Naive thymus-derived CD4-positive, alpha-beta T cell (primary cell): ENCODE data around the gene CCM2. TPM values are rescaled to one million over a fixed set of nuclear protein-coding genes. Genes with fewer than 3 reads are reported as not detected.

Source experiments
- ATAC-seq: fragments of 150-1000 bp; cut with Tn5 transposase; 2 replicates; pipeline ENCODE4 v1.10.0; 2021; ENCODE audit warnings: mild to moderate bottlenecking, moderate library complexity
- CTCF ChIA-PET: fragments of 350-600 bp; sonication (Branson Sonifier 250); formaldehyde crosslinking; loops from one replicate; lab custom pipeline; 2021; ENCODE audit warnings: antibody characterized with exemption; lab: Charles Lee
- POLR2A ChIA-PET: fragments of 350-600 bp; sonication (Branson Sonifier 250); formaldehyde crosslinking; loops from one replicate; lab custom pipeline; 2021; ENCODE audit warnings: antibody characterized with exemption, inconsistent platforms; lab: Charles Lee
- DNase-seq, 9 donors: peaks; one replicate each; pipeline versions ENCODE4 v3.0.0 to v3.0.0-alpha.2; 2020 to 2022; ENCODE audit warnings: mixed read lengths in 1 of 9
- H3K27ac ChIP-seq: one replicate; pipeline ENCODE4 v1.7.0; 2013; ENCODE audit warnings: mild to moderate bottlenecking, low read depth, low read length, moderate library complexity
- H3K27me3 ChIP-seq, 2 donors: one replicate each; pipeline ENCODE4 v1.7.0; 2013; ENCODE audit warnings: low read length in 2 of 2, mild to moderate bottlenecking in 2 of 2, moderate library complexity in 2 of 2; ENCODE audit not compliant: control insufficient read depth in 2 of 2, insufficient read depth in 2 of 2
- H3K36me3 ChIP-seq, 3 experiments: 1 replicate in 2 of 3; 2 replicates in 1 of 3; pipeline ENCODE4 v1.7.0; 2013; ENCODE audit warnings: low read length in 3 of 3, mild to moderate bottlenecking in 3 of 3, moderate library complexity in 1 of 3; ENCODE audit not compliant: insufficient read depth in 3 of 3, control insufficient read depth in 2 of 3
- H3K4me1 ChIP-seq, 2 donors: one replicate each; pipeline ENCODE4 v1.7.0; 2013; ENCODE audit warnings: low read length in 2 of 2, mild to moderate bottlenecking in 2 of 2, moderate library complexity in 1 of 2; ENCODE audit not compliant: control insufficient read depth in 2 of 2, insufficient read depth in 2 of 2
- H3K4me3 ChIP-seq: 2 replicates; pipeline ENCODE4 v1.7.0; 2013; ENCODE audit warnings: mild to moderate bottlenecking, low read length
- H3K9me3 ChIP-seq, 3 experiments: 1 replicate in 2 of 3; 2 replicates in 1 of 3; pipeline ENCODE4 v1.7.0; 2013; ENCODE audit warnings: low read length in 3 of 3; ENCODE audit not compliant: control insufficient read depth in 2 of 3
- H3K27ac Mint-ChIP-seq, 9 donors: one replicate each; pipeline ENCODE4 v1.8.0; 2020 to 2022; ENCODE audit warnings: mixed read lengths in 9 of 9, mild to moderate bottlenecking in 8 of 9, moderate library complexity in 5 of 9, inconsistent platforms in 2 of 9
- H3K27me3 Mint-ChIP-seq, 5 donors: one replicate each; pipeline ENCODE4 v1.8.0; 2021 to 2022; ENCODE audit warnings: mixed read lengths in 5 of 5, mild to moderate bottlenecking in 1 of 5
- H3K36me3 Mint-ChIP-seq, 5 donors: one replicate each; pipeline ENCODE4 v1.8.0; 2020 to 2022; ENCODE audit warnings: mixed read lengths in 5 of 5, mild to moderate bottlenecking in 3 of 5, inconsistent platforms in 1 of 5
- H3K4me1 Mint-ChIP-seq, 7 donors: one replicate each; pipeline ENCODE4 v1.8.0; 2020 to 2022; ENCODE audit warnings: mixed read lengths in 7 of 7, mild to moderate bottlenecking in 3 of 7, inconsistent platforms in 1 of 7
- H3K4me3 Mint-ChIP-seq, 10 donors: one replicate each; pipeline ENCODE4 v1.8.0; 2020 to 2022; ENCODE audit warnings: mild to moderate bottlenecking in 10 of 10, mixed read lengths in 10 of 10, moderate library complexity in 6 of 10, inconsistent platforms in 2 of 10
- H3K9me3 Mint-ChIP-seq, 11 donors: one replicate each; pipeline ENCODE4 v1.8.0; 2020 to 2022; ENCODE audit warnings: mixed read lengths in 11 of 11, mild to moderate bottlenecking in 4 of 11, inconsistent platforms in 1 of 11, moderate library complexity in 1 of 11
- intact Hi-C, 2 donors: fragments of 100-400 bp; cut with micrococcal nuclease; formaldehyde crosslinking; loops; one replicate each; pipeline ENCODE4 v1.15.1; 2023
- polyA plus RNA-seq, 2 donors: library from polyadenylated mRNA; unstranded; fragments of 300-500 nt; fragmentation: Illumina TruSeq; gene quantifications; one replicate each; pipeline ENCODE4 v1.2.3, GENCODE V29; 2021
- total RNA-seq, 6 experiments: library from RNA in 5 of 6; stranded (reverse) in 5 of 6; gene quantifications; 1 replicate in 5 of 6; 2 replicates in 1 of 6; pipeline ENCODE4 v1.2.3 and lab custom pipeline; 2021 to 2026

Gene CCM2
- total and polyA plus RNA-seq, 7 experiments from 2014 or later: 75.9 to 200 (median 119) TPM

- Histone ChIP-seq H3K4me1 (peaks cover 0 to 11% of the 10 kb centered on the region in 2 donors), H3K36me3 (peaks cover 0 to 60% (median 5%) of the 10 kb centered on the region in 3 experiments), H3K27me3 (no peaks in the 10 kb centered on the region), H3K9me3 (no peaks in the 10 kb centered on the region), H3K4me3 (no peak overlapping the region), H3K27ac (no peak overlapping the region)
- peak overlapping the region in 3 of 9 donors; percentile 21 to 88 (median 36) for H3K27ac Mint-ChIP-seq
- POLR2A ChIA-PET: interaction anchor here (1.5 kb wide), 1 partner anchor 14 kb away, joined by 5 read pairs; the partner anchor contains the start of gene MYO1G
- ATAC-seq: peak; percentile 6
- peaks cover 0 to 20% (median 0%) of the 10 kb centered on the region in 5 donors for H3K36me3 Mint-ChIP-seq
- DNase-seq: no peak
- no peaks in the 10 kb centered on the region for H3K27me3 Mint-ChIP-seq
- peaks cover 0 to 21% (median 5%) of the 10 kb centered on the region in 7 donors for H3K4me1 Mint-ChIP-seq
- no peak overlapping the region for H3K4me3 Mint-ChIP-seq
- peaks cover 0 to 1% (median 0%) of the 10 kb centered on the region in 11 donors for H3K9me3 Mint-ChIP-seq
- CTCF ChIA-PET: interaction anchor here (1.2 kb wide), 1 partner anchor 10 kb away, joined by 7 read pairs; no protein-coding TSS in a partner anchor
- intact Hi-C loops: loop anchor here in 1 of 2 donors (2.0 kb wide), 1 partner anchor 172 kb away; no protein-coding TSS in a partner anchor
Observed at GRCh38 chr7:44964384-44964830, 35.6 kb upstream of the CCM2 start.

DNA sequence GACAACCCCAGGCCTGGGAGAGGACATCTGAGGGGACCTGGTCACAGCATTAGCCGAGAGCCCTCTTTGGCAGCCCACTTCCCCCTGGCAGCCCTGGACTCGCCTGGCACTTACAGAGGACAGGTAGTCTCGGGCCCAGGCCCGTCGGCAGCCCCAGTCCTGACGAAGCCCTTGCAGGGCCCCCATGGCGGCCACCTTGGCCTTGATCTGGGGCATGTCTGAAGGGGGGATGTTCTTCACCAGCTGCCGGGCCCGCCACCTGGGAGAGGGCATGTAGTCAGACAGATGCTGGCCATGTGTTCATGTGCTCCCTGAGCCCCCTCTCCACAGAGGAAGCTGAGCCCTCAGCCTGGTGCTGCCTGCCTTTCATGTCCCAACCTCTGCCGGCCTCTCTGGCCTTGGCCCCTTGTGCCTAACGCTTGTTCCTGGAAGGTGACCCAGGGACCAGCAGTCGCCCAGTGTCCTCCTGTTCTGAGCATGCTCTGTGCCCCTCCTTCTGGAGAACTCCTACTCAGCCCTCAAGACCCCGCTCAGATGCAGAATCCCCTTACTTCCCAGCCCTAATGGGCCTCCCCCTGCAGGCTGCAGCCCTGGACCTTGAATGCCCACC is 35.1 kb upstream of the CCM2 start:
- peaks cover 0 to 65% (median 5%) of the 10 kb centered on the region in 3 experiments for H3K36me3 ChIP-seq
- Mint-ChIP-seq H3K27me3 (no peaks in the 10 kb centered on the region), H3K36me3 (peaks cover 0 to 20% (median 0%) of the 10 kb centered on the region in 5 donors), H3K27ac (peak overlapping the region in 3 of 9 donors; percentile 28 to 88 (median 74)), H3K9me3 (peaks cover 0 to 1% (median 0%) of the 10 kb centered on the region in 11 donors), H3K4me3 (no peak overlapping the region), H3K4me1 (peaks cover 0 to 16% (median 3%) of the 10 kb centered on the region in 7 donors)
- no peak overlapping the region for H3K27ac ChIP-seq
- H3K4me3 ChIP-seq: no peak overlapping the region
- peaks cover 0 to 5% of the 10 kb centered on the region in 2 donors for H3K4me1 ChIP-seq
- ChIA-PET POLR2A (interaction anchor here (1.5 kb wide), 1 partner anchor 13 kb away, joined by 5 read pairs; the partner anchor contains the start of gene MYO1G), CTCF (interaction anchor here (1.2 kb wide), 1 partner anchor 9 kb away, joined by 7 read pairs; no protein-coding TSS in a partner anchor)
- peak in 1 of 9 donors; percentile 22 for DNase-seq
- intact Hi-C loops: loop anchor here in 1 of 2 donors (2.0 kb wide), 1 partner anchor 172 kb away; no protein-coding TSS in a partner anchor
- ATAC-seq: no peak
- no peaks in the 10 kb centered on the region for H3K9me3 ChIP-seq
- H3K27me3 ChIP-seq: no peaks in the 10 kb centered on the region

DNA sequence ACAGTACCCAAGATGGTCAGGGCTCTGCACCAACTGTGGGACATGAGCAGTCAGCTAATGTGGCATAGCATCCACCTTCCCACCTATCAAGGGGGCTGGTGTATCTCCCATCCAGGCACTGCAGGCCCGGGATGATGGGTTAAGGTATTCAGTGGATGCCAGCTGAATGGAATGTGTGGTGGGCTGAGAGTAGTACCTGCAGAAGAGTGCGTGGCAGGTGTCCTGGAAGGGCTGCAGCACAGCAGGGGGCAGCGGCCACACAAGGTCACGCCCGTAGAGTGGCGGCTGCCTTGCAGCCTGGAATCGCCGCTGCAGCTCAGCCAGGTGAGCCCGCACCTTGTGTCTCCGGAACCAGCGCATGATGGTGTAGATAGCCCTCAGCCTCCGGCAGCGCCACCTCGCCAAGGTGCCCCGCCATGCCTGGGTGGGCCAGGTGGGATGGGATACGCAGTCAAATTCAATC is 34.5 kb upstream of the CCM2 start:
- CTCF ChIA-PET: no interaction called here

DNA sequence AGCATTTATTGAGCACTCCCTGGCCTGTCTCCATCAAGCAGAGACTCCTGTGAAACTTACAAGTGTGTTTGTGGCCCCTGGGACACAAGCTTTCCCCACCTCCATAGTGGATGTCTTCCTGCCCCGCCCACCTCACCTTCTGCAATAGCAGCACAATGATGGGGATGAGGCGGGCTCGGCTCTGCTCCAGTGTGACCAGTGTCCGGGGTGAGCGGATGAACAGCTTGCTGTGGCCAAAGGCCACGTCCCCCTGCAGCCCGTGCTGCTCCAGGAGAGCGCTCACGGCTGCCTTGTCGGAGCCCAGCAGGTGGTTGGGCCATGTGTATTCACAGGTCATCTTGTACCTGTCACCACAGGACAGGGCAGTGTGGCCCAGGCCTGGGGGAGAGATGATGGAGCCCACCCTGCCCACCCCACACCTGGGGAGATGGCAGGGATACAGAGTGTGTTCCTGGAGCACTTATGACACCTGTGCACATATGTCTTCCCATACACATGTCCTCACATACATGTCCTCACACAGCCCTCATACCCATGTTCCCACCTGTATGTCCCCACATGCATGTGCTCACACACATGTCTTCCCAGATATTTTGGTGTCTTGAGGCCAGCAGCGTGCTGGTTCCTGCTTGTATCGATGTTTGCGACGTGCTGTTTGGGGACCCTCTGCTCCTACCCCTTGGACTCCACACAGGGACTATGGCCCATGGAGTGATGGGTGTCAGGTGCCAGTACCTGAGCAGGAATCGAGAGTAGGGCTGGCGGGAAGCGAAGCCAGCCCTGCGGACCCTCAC is 33.9 kb upstream of the CCM2 start:
- DNase-seq (no peak), ATAC-seq (no peak)
- Histone ChIP-seq H3K9me3 (no peaks in the 10 kb centered on the region), H3K36me3 (peaks cover 0 to 77% (median 5%) of the 10 kb centered on the region in 3 experiments), H3K4me1 (no peaks in the 10 kb centered on the region), H3K4me3 (no peak overlapping the region), H3K27me3 (no peaks in the 10 kb centered on the region), H3K27ac (no peak overlapping the region)
- H3K27ac Mint-ChIP-seq: peak overlapping the region in 3 of 9 donors; percentile 38 to 43 (median 41)
- ChIA-PET CTCF (no interaction called here), POLR2A (interaction anchor here (1.5 kb wide), 1 partner anchor 12 kb away, joined by 5 read pairs; the partner anchor contains the start of gene MYO1G)
- H3K4me3 Mint-ChIP-seq: no peak overlapping the region
- no peaks in the 10 kb centered on the region for H3K27me3 Mint-ChIP-seq
- intact Hi-C loops: loop anchor here in 1 of 2 donors (2.0 kb wide), 1 partner anchor 171 kb away; no protein-coding TSS in a partner anchor
- H3K36me3 Mint-ChIP-seq: peaks cover 0 to 20% (median 0%) of the 10 kb centered on the region in 5 donors
- H3K9me3 Mint-ChIP-seq: peaks cover 0 to 1% (median 0%) of the 10 kb centered on the region in 11 donors
- H3K4me1 Mint-ChIP-seq: peaks cover 0 to 11% (median 2%) of the 10 kb centered on the region in 7 donors

More for the DNA sequence above, 34.5 kb upstream of the CCM2 start:
- H3K36me3 Mint-ChIP-seq: peaks cover 0 to 20% (median 0%) of the 10 kb centered on the region in 5 donors
- peaks cover 0 to 1% (median 0%) of the 10 kb centered on the region in 11 donors for H3K9me3 Mint-ChIP-seq
- no peak overlapping the region for H3K4me3 ChIP-seq
- no peak overlapping the region for H3K27ac ChIP-seq
- DNase-seq: no peak
- H3K27me3 Mint-ChIP-seq: no peaks in the 10 kb centered on the region
- H3K4me3 Mint-ChIP-seq: no peak overlapping the region
- no peaks in the 10 kb centered on the region for H3K4me1 ChIP-seq
- intact Hi-C loops: loop anchor here in 1 of 2 donors (2.0 kb wide), 1 partner anchor 171 kb away; no protein-coding TSS in a partner anchor
- H3K27me3 ChIP-seq: no peaks in the 10 kb centered on the region
- peak overlapping the region in 4 of 9 donors; percentile 22 to 88 (median 51) for H3K27ac Mint-ChIP-seq
- POLR2A ChIA-PET: interaction anchor here (1.5 kb wide), 1 partner anchor 13 kb away, joined by 5 read pairs; the partner anchor contains the start of gene MYO1G
- peaks cover 0 to 13% (median 2%) of the 10 kb centered on the region in 7 donors for H3K4me1 Mint-ChIP-seq
- H3K36me3 ChIP-seq: peaks cover 0 to 70% (median 5%) of the 10 kb centered on the region in 3 experiments
- H3K9me3 ChIP-seq: no peaks in the 10 kb centered on the region
- ATAC-seq: no peak

- Mint-ChIP-seq H3K27me3 (no peaks in the 10 kb centered on the region), H3K4me1 (peaks cover 0 to 15% (median 3%) of the 10 kb centered on the region in 7 donors), H3K9me3 (peaks cover 0 to 1% (median 0%) of the 10 kb centered on the region in 11 donors), H3K36me3 (peaks cover 0 to 23% (median 0%) of the 10 kb centered on the region in 5 donors), H3K4me3 (no peak overlapping the region), H3K27ac (peak overlapping the region in 3 of 9 donors; percentile 32 to 63 (median 55))
- ATAC-seq (no peak), DNase-seq (no peak)
- Histone ChIP-seq H3K4me1 (no peaks in the 10 kb centered on the region), H3K27ac (no peak overlapping the region), H3K27me3 (no peaks in the 10 kb centered on the region), H3K36me3 (peaks cover 5 to 81% (median 5%) of the 10 kb centered on the region in 3 experiments), H3K4me3 (no peak overlapping the region), H3K9me3 (no peaks in the 10 kb centered on the region)
- intact Hi-C loops: no loop called here
- ChIA-PET POLR2A (no interaction called here), CTCF (no interaction called here)
Observed at GRCh38 chr7:44966731-44967538, 33.1 kb upstream of the CCM2 start.
